CD4-positive, alpha-beta T cell treated with Interleukin-4 for 4 hours (primary cell): Measurements from ENCODE around the gene ZBTB16.
"Not testable (repeated sequence)": the region's sequence is repeated elsewhere in the genome, so short reads cannot be mapped to it uniquely, and the experiment has no call there.

Experiments
- DNase-seq: peaks from one replicate; pipeline ENCODE4 v3.0.0-alpha.2; 2020

Gene ZBTB16

GRCh38 chr11:114047327-114047726, 12.2 kb upstream of the ZBTB16 start:
- no peak for DNase-seq

- no peak for DNase-seq
Measured at GRCh38 chr11:114049050-114049449, 10.5 kb upstream of the ZBTB16 start.

- DNase-seq: not testable (repeated sequence)
Measured at GRCh38 chr11:114049766-114050165, 9.7 kb upstream of the ZBTB16 start.

GRCh38 chr11:114050258-114050927, 9.1 kb upstream of the ZBTB16 start:
- no peak for DNase-seq

- no peak for DNase-seq
Measured at GRCh38 chr11:114051558-114051957, 8.0 kb upstream of the ZBTB16 start.

GRCh38 chr11:114052160-114052559, 7.4 kb upstream of the ZBTB16 start:
- no peak for DNase-seq

- no peak for DNase-seq
Measured at GRCh38 chr11:114053406-114053805, 6.1 kb upstream of the ZBTB16 start.

GRCh38 chr11:114054806-114055205, 4.7 kb upstream of the ZBTB16 start:
- no peak for DNase-seq

- DNase-seq: no peak
Measured at GRCh38 chr11:114056409-114056808, 3.1 kb upstream of the ZBTB16 start.

GRCh38 chr11:114057147-114057546, 2.4 kb upstream of the ZBTB16 start:
- DNase-seq: no peak

- no peak for DNase-seq
Measured at GRCh38 chr11:114057605-114058004, 1.9 kb upstream of the ZBTB16 start.

GRCh38 chr11:114058026-114058706, 1.3 kb upstream of the ZBTB16 start:
- DNase-seq: no peak

GRCh38 chr11:114058871-114059277, 637 bp upstream of the ZBTB16 start:
- DNase-seq: no peak

GRCh38 chr11:114059984-114060391, 477 bp downstream of the ZBTB16 start:
- no peak for DNase-seq

GRCh38 chr11:114060392-114061047, 1.0 kb downstream of the ZBTB16 start:
- no peak for DNase-seq

GRCh38 chr11:114061048-114061680, 1.7 kb downstream of the ZBTB16 start:
- no peak for DNase-seq

GRCh38 chr11:114061681-114062049, 2.2 kb downstream of the ZBTB16 start:
- no peak for DNase-seq

GRCh38 chr11:114062272-114062671, 2.8 kb downstream of the ZBTB16 start:
- no peak for DNase-seq

GRCh38 chr11:114063149-114063828, 3.8 kb downstream of the ZBTB16 start:
- DNase-seq: no peak

GRCh38 chr11:114063829-114064201, 4.3 kb downstream of the ZBTB16 start:
- DNase-seq: no peak

GRCh38 chr11:114064216-114064615, 4.7 kb downstream of the ZBTB16 start:
- no peak for DNase-seq

GRCh38 chr11:114065094-114065493, 5.6 kb downstream of the ZBTB16 start:
- no peak for DNase-seq

GRCh38 chr11:114066046-114066648, 6.6 kb downstream of the ZBTB16 start:
- DNase-seq: peak; percentile 52
